GM21447 (cell line): Measurements from ENCODE around the gene SLC16A14.

Experiments
- ATAC-seq: cut with Tn5 transposase; IDR thresholded peaks from one replicate; pipeline ENCODE4 v1.9.1; 2021; ENCODE audit not compliant: unreplicated experiment

Gene SLC16A14

GRCh38 chr2:230043025-230043424 lies 25.7 kb downstream of the SLC16A14 start:
- ATAC-seq = no peak

GRCh38 chr2:230042195-230042594 lies 26.5 kb downstream of the SLC16A14 start:
- ATAC-seq = no peak

- no peak for ATAC-seq
These were observed 45.4 kb downstream of the SLC16A14 start for GRCh38 chr2:230023313-230023712.

GRCh38 chr2:230019742-230020141 lies 49.0 kb downstream of the SLC16A14 start:
- no peak for ATAC-seq

GRCh38 chr2:230018153-230018552 lies 50.6 kb downstream of the SLC16A14 start:
- no peak for ATAC-seq

GRCh38 chr2:230016844-230017243 lies 51.9 kb downstream of the SLC16A14 start:
- no peak for ATAC-seq

- ATAC-seq = no peak
These were observed 56.3 kb downstream of the SLC16A14 start for GRCh38 chr2:230012267-230012884.

- ATAC-seq = no peak
These were observed 57.1 kb downstream of the SLC16A14 start for GRCh38 chr2:230011617-230012016.

- no peak for ATAC-seq
These were observed 58.2 kb downstream of the SLC16A14 start for GRCh38 chr2:230010501-230010900.

- no peak for ATAC-seq
These were observed 60.0 kb downstream of the SLC16A14 start for GRCh38 chr2:230008708-230009066.

GRCh38 chr2:230007931-230008707 lies 60.6 kb downstream of the SLC16A14 start:
- peak; percentile 61 for ATAC-seq

GRCh38 chr2:230000118-230000841 lies 68.4 kb downstream of the SLC16A14 start:
- peak; percentile 95 for ATAC-seq

- ATAC-seq = no peak
These were observed 71.2 kb downstream of the SLC16A14 start for GRCh38 chr2:229997565-229997964.

GRCh38 chr2:229996320-229996719 lies 72.4 kb downstream of the SLC16A14 start:
- ATAC-seq = no peak

GRCh38 chr2:229993236-229993635 lies 75.5 kb downstream of the SLC16A14 start:
- ATAC-seq = no peak
